Kidney (tissue), 14 donors: ENCODE measurements around the gene ASS1. TPM values are rescaled to one million over a fixed set of nuclear protein-coding genes. Genes with fewer than 3 reads are reported as not detected.

Experiments used
- DNase-seq, 5 donors: peaks; one replicate each; pipeline ENCODE4 v3.0.0-alpha.2; 2013 to 2020
- FAIRE-seq: peaks from 2 replicates; lab custom pipeline; 2012; peaks lifted over from hg19 to GRCh38; lab: Jason Lieb, UNC
- H3K27ac ChIP-seq, 2 donors: one replicate each; pipeline ENCODE4 v1.7.0; 2013; ENCODE audit warnings: low read depth in 2 of 2, low read length in 2 of 2, inconsistent platforms in 1 of 2
- H3K27me3 ChIP-seq: one replicate; pipeline ENCODE4 v1.7.1; 2013; ENCODE audit warnings: low read length, inconsistent platforms; ENCODE audit not compliant: control insufficient read depth, insufficient read depth
- H3K36me3 ChIP-seq, 3 donors: one replicate each; pipeline versions ENCODE4 v1.7.0 to v1.7.1; 2013; ENCODE audit warnings: low read length in 3 of 3, control low read depth in 1 of 3, inconsistent platforms in 1 of 3; ENCODE audit not compliant: insufficient read depth in 3 of 3, control insufficient read depth in 2 of 3
- H3K4me1 ChIP-seq, 3 donors: one replicate each; pipeline versions ENCODE4 v1.7.0 to v1.7.1; 2013; ENCODE audit warnings: low read length in 3 of 3, inconsistent platforms in 1 of 3, low read depth in 1 of 3; ENCODE audit not compliant: control insufficient read depth in 2 of 3, insufficient read depth in 2 of 3
- H3K4me3 ChIP-seq, 3 donors: one replicate each; pipeline versions ENCODE4 v1.7.0 to v1.8.1; 2013; ENCODE audit warnings: low read length in 3 of 3, control low read depth in 1 of 3, inconsistent platforms in 1 of 3
- H3K9ac ChIP-seq, 3 donors: one replicate each; pipeline versions ENCODE4 v1.7.0 to v1.7.1; 2013; ENCODE audit warnings: low read length in 3 of 3, control low read depth in 1 of 3, inconsistent platforms in 1 of 3
- H3K9me3 ChIP-seq, 3 donors: one replicate each; pipeline versions ENCODE4 v1.7.0 to v1.7.1; 2013; ENCODE audit warnings: low read length in 3 of 3, control low read depth in 1 of 3, inconsistent platforms in 1 of 3; ENCODE audit not compliant: control insufficient read depth in 2 of 3, insufficient read depth in 1 of 3
- intact Hi-C: fragments of 100-400 bp; cut with DNase I; formaldehyde crosslinking; loops from one replicate; pipeline ENCODE4 v1.11.1; 2022
- polyA plus RNA-seq: library from polyadenylated mRNA; stranded (reverse); fragments of 350-450 nt; fragmentation: Illumina TruSeq; extraction: RNeasy Lipid Tissue Mini Kit (QIAGEN cat#74804); gene quantifications from one replicate; pipeline ENCODE4 v1.2.3, GENCODE V29; 2014; ENCODE audit warnings: low read depth, low replicate concordance; ENCODE audit not compliant: insufficient read depth
- total RNA-seq: library from RNA; stranded (reverse); fragmentation: NEBNext Ultra II Directional; extraction: Animal tissue kit (Norgen Biotek cat#: 25700); gene quantifications from one replicate; pipeline ENCODE4 v1.2.1, GENCODE V29; 2021
- TF ChIP-seq, protein P1 (sequence below): IDR thresholded peaks from 3 replicates; pipeline ENCODE4 v1.5.1; 2012; ENCODE audit warnings: mild to moderate bottlenecking, moderate library complexity, borderline replicate concordance; ENCODE audit not compliant: insufficient read depth; ENCODE audit errors: extremely low read depth
- donor health status: control.
- donor health status: control.
- donor health status: control.
- donor health status: control.
- donor health status: control.
- donor health status: DM: yes; HTN: yes; CAD: no.
- donor health status: Normal renal cell carcinoma (clear cell type).

ASS1 gene
- total and polyA plus RNA-seq, 2 donors from 2014 or later, result 124 to 1,185 TPM

DNA sequence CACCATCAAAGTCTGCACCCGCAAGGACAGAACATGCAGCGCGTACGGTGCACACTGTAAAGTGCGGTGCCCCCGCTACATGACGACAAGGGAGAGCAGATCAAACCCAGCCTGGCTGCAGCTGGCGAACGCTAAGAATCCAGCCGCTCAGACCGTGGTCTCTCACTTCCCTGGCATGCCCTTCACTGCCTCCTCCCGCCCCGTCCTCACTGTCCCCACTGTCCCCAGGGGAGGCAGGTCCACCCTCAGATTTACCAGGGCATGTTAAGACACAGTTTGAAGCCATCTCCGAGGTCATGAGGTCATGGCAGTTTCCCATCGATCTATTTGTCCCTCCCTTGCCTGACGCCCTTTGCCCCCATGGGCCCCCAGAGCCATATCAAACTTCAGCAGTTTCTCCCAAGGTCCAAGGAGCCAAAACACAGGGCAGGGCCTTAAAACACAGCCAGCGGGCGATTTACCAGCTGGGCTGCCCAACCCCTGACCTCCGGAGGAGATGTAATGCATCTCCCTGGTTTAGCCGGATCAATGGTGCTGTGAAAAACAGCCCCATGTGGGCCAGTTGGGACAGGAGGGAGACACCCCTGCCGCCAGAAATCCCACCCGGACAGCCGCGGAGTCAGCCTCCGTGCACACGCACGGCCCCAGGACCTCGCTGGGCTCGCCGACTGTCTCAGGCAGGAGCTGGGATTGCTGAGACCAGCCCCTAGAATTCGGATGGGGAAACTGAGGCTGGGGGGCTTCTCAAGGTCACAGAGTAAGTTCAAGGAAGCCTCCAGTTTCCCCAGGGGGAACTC is 82.3 kb downstream of the ASS1 start:
- H3K4me3 ChIP-seq, result no peak overlapping the region
- TF ChIP-seq, protein P1, sequence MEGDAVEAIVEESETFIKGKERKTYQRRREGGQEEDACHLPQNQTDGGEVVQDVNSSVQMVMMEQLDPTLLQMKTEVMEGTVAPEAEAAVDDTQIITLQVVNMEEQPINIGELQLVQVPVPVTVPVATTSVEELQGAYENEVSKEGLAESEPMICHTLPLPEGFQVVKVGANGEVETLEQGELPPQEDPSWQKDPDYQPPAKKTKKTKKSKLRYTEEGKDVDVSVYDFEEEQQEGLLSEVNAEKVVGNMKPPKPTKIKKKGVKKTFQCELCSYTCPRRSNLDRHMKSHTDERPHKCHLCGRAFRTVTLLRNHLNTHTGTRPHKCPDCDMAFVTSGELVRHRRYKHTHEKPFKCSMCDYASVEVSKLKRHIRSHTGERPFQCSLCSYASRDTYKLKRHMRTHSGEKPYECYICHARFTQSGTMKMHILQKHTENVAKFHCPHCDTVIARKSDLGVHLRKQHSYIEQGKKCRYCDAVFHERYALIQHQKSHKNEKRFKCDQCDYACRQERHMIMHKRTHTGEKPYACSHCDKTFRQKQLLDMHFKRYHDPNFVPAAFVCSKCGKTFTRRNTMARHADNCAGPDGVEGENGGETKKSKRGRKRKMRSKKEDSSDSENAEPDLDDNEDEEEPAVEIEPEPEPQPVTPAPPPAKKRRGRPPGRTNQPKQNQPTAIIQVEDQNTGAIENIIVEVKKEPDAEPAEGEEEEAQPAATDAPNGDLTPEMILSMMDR, result no peak
- FAIRE-seq, result no peak
- H3K27ac ChIP-seq, result no peak overlapping the region
- no peaks in the 10 kb centered on the region for H3K27me3 ChIP-seq
- intact Hi-C loops, result no loop called here
- no peaks in the 10 kb centered on the region for H3K4me1 ChIP-seq
- H3K36me3 ChIP-seq, result no peaks in the 10 kb centered on the region
- no peaks in the 10 kb centered on the region for H3K9me3 ChIP-seq
- no peak overlapping the region for H3K9ac ChIP-seq
- DNase-seq, result no peak

DNA sequence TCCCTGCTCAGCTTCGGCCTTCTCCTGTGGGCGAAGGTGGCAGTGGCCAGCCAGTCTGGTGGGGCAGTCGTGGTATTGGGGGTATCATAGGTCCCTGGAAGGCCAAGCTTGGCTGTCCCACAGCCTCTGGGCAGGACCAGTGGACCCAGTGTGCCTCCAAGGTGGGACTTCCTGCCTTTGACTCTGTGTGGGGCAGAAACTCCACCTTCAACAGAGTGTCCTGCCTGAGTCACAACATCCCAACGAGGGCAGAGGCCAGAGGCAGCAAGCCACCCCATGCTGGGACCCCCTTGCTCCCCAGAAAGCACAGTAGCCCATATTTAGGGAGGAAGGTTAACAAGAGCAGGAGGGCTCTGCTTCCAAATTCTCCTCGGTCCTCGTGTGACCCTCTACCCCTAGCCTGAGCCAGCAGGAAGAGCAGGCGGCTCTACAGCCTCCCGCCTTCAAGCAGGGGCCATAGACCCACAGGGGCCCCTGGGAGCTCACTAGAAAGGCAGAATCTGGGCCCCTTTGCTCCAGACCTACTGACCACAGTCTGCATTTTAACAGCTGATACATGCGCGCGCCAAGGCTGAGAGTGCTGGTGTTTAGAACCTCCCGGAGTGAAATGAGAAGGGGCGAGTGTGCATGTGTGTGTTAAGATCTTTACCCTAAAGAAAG is 83.0 kb downstream of the ASS1 start:
- Histone ChIP-seq H3K9ac (no peak overlapping the region), H3K36me3 (no peaks in the 10 kb centered on the region), H3K9me3 (no peaks in the 10 kb centered on the region), H3K27me3 (no peaks in the 10 kb centered on the region), H3K27ac (no peak overlapping the region), H3K4me1 (no peaks in the 10 kb centered on the region), H3K4me3 (no peak overlapping the region)
- intact Hi-C loops, result no loop called here
- DNase-seq (no peak), FAIRE-seq (no peak)
- TF ChIP-seq, protein P1, result no peak

DNA sequence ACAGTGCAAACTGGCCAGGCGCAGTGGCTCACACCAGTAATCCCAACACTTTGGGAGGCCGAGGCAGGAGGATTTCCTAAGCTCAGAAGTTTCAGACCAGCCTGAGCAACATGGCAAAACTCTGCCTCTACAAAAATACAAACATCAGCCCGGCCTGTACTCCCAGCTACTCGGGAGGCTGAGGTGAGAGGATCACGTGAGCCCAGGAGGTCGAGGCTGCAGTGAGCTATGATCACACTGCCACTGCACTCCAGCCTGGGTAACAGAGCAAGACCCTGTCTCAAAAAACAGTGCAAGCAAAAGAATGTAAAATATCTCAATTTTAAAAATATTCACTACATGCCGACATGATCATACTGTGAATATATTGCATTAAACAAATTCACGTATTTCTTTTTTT is 83.9 kb downstream of the ASS1 start:
- no peak overlapping the region for H3K27ac ChIP-seq
- intact Hi-C loops, result no loop called here
- H3K9me3 ChIP-seq, result no peaks in the 10 kb centered on the region
- H3K27me3 ChIP-seq, result no peaks in the 10 kb centered on the region
- no peaks in the 10 kb centered on the region for H3K4me1 ChIP-seq
- TF ChIP-seq, protein P1, result no peak
- no peaks in the 10 kb centered on the region for H3K36me3 ChIP-seq
- no peak overlapping the region for H3K4me3 ChIP-seq
- no peak overlapping the region for H3K9ac ChIP-seq
- FAIRE-seq (no peak), DNase-seq (no peak)
